Spleen (tissue), 13 donors: ENCODE results near the gene ATXN3L. TPM values are rescaled to one million over a fixed set of nuclear protein-coding genes. Genes with fewer than 3 reads are reported as not detected.

ENCODE experiments used
- DNase-seq: peaks from one replicate; pipeline ENCODE4 v3.0.0-alpha.2; 2020
- H3K27ac ChIP-seq, 8 donors: fragments of 200-600 bp; sonication (generic) in 7 of 8; 1 replicate in 4 of 8; 2 replicates in 4 of 8; pipeline versions ENCODE4 v1.5.0 to v1.8.0; 2016 to 2021; ENCODE audit warnings: inconsistent platforms in 4 of 8, mild to moderate bottlenecking in 4 of 8, moderate library complexity in 1 of 8
- H3K27me3 ChIP-seq, 7 donors: fragments of 200-600 bp; sonication (generic) in 6 of 7; replicated peaks in 1 of 7; 1 replicate in 4 of 7; 2 replicates in 3 of 7; pipeline versions ENCODE4 v1.5.0 to v1.8.0; 2016 to 2021; ENCODE audit warnings: inconsistent platforms in 3 of 7, mild to moderate bottlenecking in 1 of 7
- H3K36me3 ChIP-seq, 6 donors: fragments of 200-600 bp; sonication (generic) in 5 of 6; 1 replicate in 4 of 6; 2 replicates in 2 of 6; pipeline versions ENCODE4 v1.5.0 to v1.8.0; 2016 to 2021; ENCODE audit warnings: inconsistent platforms in 2 of 6
- H3K4me1 ChIP-seq, 6 donors: fragments of 200-600 bp; sonication (generic) in 5 of 6; 1 replicate in 3 of 6; 2 replicates in 3 of 6; pipeline versions ENCODE4 v1.5.0 to v1.8.0; 2016 to 2021; ENCODE audit warnings: inconsistent platforms in 3 of 6
- H3K4me3 ChIP-seq, 8 donors: fragments of 200-600 bp; sonication (generic) in 7 of 8; 1 replicate in 4 of 8; 2 replicates in 4 of 8; pipeline versions ENCODE4 v1.5.0 to v1.8.0; 2016 to 2021; ENCODE audit warnings: inconsistent platforms in 4 of 8, mild to moderate bottlenecking in 4 of 8, moderate library complexity in 2 of 8
- H3K9me3 ChIP-seq, 8 donors: fragments of 200-600 bp; sonication (generic) in 7 of 8; 1 replicate in 4 of 8; 2 replicates in 4 of 8; pipeline versions ENCODE4 v1.5.0 to v1.8.0; 2016 to 2021; ENCODE audit warnings: inconsistent platforms in 4 of 8
- CTCF ChIP-seq, 11 experiments: fragments of 200-600 bp in 7 of 11; fragments of 450-650 bp in 4 of 11; sonication (generic) in 4 of 11; IDR thresholded peaks in 8 of 11; conservative IDR thresholded peaks in 3 of 11; 1 replicate in 7 of 11; 2 replicates in 4 of 11; pipeline versions ENCODE4 v1.4.0 to v1.8.0; 2016 to 2021; ENCODE audit warnings: antibody characterized with exemption in 11 of 11, inconsistent platforms in 4 of 11, mild to moderate bottlenecking in 1 of 11
- POLR2A ChIP-seq, 3 donors: fragments of 450-650 bp; IDR thresholded peaks; one replicate each; pipeline ENCODE4 v1.5.1; 2017; ENCODE audit warnings: antibody characterized with exemption in 3 of 3, mild to moderate bottlenecking in 1 of 3
- POLR2AphosphoS5 ChIP-seq, 3 donors: sonication (generic); formaldehyde crosslinking; IDR thresholded peaks; one replicate each; pipeline ENCODE4 v1.5.1; 2017; ENCODE audit warnings: antibody characterized with exemption in 3 of 3
- WGBS, 5 donors: extraction: QIAGEN DNeasy Blood & Tissue Kit in 3 of 5; methylation state at CpG; one replicate each; pipeline versions ENCODE4 v1.1.5 to v1.1.7; 2013 to 2018; 5-methylcytosine and 5-hydroxymethylcytosine counted together
- intact Hi-C: fragments of 100-400 bp; cut with DNase I; formaldehyde crosslinking; loops from one replicate; pipeline ENCODE4 v1.15.0; 2023; ENCODE audit warnings: low total_unique reads
- long read RNA-seq, 2 donors: transcript quantifications; one replicate each; lab custom pipeline, GENCODE V29; 2026
- polyA plus RNA-seq, 3 donors: library from polyadenylated mRNA; stranded (reverse); fragments of 200-250 nt; gene quantifications; one replicate each; pipeline ENCODE4 v1.2.1, GENCODE V29; 2013
- total RNA-seq, 7 donors: library from RNA; depleted of rRNA in 3 of 7; stranded (reverse); fragments of >200 nt in 3 of 7; fragmentation: NEBNext Ultra II Directional in 4 of 7; extraction: Animal tissue kit (Norgen Biotek cat#: 25700) in 4 of 7; gene quantifications; one replicate each; pipeline versions ENCODE4 v1.1.0 to v1.2.1, GENCODE V29; 2016 to 2021
- donor health status: healthy with polysubstance abuse.
- donor health status: DM: no; HTN: no; CAD: no; lungs with moderate emphysema.
- donor health status: DM: no; HTN: no; CAD: no.
- donor health status: Bipolar disorder and iron deficiency.
- donor health status: healthy.
- donor health status: DM: no; HTN: no; CAD: no.
- donor health status: DM: yes; HTN: yes; CAD: no.

The ATXN3L gene
- not detected for total RNA-seq
- not detected for polyA plus RNA-seq
- long read RNA-seq, donor 1 = 0 reads
- long read RNA-seq, donor 2 = 0 reads

DNA sequence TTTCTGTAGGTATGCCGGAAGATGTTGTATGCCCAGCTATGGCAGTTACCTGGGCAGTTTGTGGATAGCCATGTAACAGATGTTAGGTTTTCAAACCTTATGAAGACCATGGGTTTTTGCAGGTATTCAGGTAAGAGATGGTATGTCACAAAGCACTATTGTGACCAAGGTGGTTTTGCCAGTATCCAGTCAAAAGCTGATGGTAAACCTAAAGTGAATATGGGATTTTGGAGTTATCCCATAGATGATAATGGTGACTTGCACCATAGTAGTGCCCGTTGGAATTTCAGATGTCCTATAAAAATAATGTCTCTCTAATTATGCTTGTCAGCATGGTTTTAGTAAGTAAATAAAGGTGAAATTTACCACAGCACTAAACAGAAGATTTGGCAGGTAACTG is at the start of gene ATXN3L:
Gene ATXN3L, minus strand, starts transcription at position 101 of the 400 bp plus-strand sequence. CDS start 119 bp downstream, outside the sequence.
- intact Hi-C loops = no loop called here
- TF ChIP-seq POLR2AphosphoS5 (IDR thresholded peaks at IDR 0.05) = no peak
- no peak for TF ChIP-seq CTCF (IDR thresholded peaks at IDR 0.05 in 8 of 11, conservative IDR thresholded peaks at IDR 0.05 in 3 of 11)
- no peak for TF ChIP-seq POLR2A (IDR thresholded peaks at IDR 0.05)
- 89 to 100% (median 93%) methylated on average over 2 of the region's 2 CpGs for WGBS, 5 donors
- Histone ChIP-seq H3K9me3 (no peaks in the 10 kb centered on the region), H3K27ac (no peak within 1 kb of the TSS), H3K36me3 (no peaks in the 10 kb centered on the region), H3K4me3 (no peak within 1 kb of the TSS), H3K4me1 (no peaks in the 10 kb centered on the region), H3K27me3 (no peaks in the 10 kb centered on the region)
- DNase-seq = no peak

DNA sequence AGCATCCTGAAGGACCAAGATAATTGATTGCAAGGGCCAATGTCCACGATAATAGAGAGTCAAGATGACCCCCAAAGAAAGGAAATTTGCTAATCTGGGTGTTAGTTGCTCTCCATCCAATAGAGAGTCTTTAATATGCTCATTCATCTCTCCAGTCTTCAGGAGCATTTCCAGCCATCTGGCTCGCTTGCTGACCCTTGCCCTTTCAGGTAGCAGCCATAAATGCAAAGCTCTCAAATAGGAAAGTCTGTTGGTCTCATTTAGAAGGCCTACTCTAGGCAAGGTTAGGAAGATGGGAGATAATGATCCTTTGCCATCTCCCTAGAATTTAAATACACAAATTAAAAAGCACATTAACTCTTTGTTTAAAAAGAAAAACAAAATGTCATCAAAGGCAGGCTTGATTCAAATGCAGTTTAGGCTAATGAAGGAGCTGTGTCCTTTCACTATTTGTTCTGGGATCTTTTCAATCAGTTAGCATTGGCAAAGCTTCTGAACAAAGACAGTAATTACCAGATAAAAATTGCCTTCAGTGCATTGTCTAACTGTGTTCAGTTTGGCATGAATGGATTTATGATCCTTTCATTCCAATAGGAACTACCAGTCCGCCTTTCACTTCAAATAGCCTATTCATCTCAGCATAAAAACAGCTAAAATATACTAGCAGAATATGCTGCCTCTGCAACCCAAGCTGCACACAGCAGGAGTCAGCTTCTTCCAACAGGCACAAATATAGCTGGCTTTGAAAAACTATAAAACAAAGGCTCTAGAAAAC is 49.6 kb upstream of the ATXN3L start:
- no peak overlapping the region for H3K27ac ChIP-seq
- H3K36me3 ChIP-seq = no peaks in the 10 kb centered on the region
- no peak for DNase-seq
- H3K4me3 ChIP-seq = no peak overlapping the region
- no peaks in the 10 kb centered on the region for H3K4me1 ChIP-seq
- WGBS, 5 donors = 61 to 100% (median 94%) methylated on average over 3 of the region's 3 CpGs
- no peaks in the 10 kb centered on the region for H3K9me3 ChIP-seq
- no peaks in the 10 kb centered on the region for H3K27me3 ChIP-seq
- intact Hi-C loops = no loop called here
- TF ChIP-seq POLR2AphosphoS5 (IDR thresholded peaks at IDR 0.05) (no peak), POLR2A (IDR thresholded peaks at IDR 0.05) (no peak), CTCF (IDR thresholded peaks at IDR 0.05 in 8 of 11, conservative IDR thresholded peaks at IDR 0.05 in 3 of 11) (no peak)

DNA sequence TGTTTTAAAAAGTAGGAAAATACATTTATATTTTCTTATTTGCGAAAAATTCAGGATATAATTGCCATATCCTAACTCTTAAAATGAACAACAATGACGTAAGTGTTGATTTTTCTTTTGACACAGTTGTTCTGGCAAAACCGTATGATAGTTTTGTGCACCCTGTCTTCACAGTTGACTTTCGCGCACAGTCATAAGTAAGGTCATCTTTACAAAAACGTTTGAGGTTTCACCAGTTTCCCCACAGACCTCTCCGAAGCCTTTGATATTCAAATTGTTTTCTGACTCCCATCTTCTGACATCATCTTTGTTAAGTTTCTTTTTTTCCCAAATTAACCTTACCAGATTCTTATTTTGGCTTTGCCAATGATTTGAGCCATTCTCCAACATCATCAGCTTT is 48.1 kb upstream of the ATXN3L start:
- H3K4me1 ChIP-seq = no peaks in the 10 kb centered on the region
- 63 to 89% (median 84%) methylated on average over 7 of the region's 7 CpGs for WGBS, 5 donors

More for the DNA sequence above, 48.1 kb upstream of the ATXN3L start:
- Histone ChIP-seq H3K9me3 (no peaks in the 10 kb centered on the region), H3K4me3 (no peak overlapping the region), H3K27me3 (no peaks in the 10 kb centered on the region), H3K27ac (no peak overlapping the region), H3K36me3 (no peaks in the 10 kb centered on the region)
- intact Hi-C loops = no loop called here
- no peak for DNase-seq
- TF ChIP-seq POLR2A (IDR thresholded peaks at IDR 0.05) (no peak), CTCF (IDR thresholded peaks at IDR 0.05 in 8 of 11, conservative IDR thresholded peaks at IDR 0.05 in 3 of 11) (no peak), POLR2AphosphoS5 (IDR thresholded peaks at IDR 0.05) (no peak)
